ENCODE results near the gene COBL. TPM values are rescaled to one million over a fixed set of nuclear protein-coding genes. Genes with fewer than 3 reads are reported as not detected.

The COBL gene
- total RNA-seq, 4 donors from 2014 or later, result 17.2 to 59.7 (median 31.0) TPM

DNA sequence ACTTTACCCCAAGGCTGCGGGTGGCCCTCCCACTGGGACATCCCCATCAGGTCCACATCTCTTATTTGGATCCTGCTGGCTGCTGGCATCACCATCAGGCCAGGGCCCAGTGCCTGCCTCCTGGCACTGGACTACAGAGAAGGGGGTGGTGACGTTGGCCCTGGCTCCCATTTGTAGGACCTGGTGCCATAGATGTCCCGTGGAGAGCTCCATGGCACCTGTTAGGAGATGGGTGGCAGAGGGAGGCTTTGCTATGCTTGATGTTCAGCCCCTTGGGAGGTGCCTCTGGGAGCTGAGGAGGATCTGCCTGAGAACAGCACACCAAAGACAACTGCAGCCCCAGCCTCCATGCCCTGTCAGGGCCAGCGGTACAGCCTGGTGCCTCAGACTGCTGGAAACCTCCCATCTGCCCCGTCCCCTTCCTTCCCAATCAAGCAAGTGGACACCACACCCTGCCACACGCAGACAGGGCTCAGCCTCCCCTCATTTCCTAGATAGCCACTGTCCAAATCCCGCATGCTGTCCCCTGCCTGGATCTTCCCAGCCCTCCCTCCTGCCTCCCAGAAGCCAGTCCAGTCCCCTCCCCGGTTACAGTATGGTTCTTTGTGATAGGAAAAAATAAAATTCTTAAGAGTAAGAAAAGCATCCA is 303.9 kb downstream of the COBL start:
- Histone ChIP-seq H3K27me3 (no peaks in the 10 kb centered on the region), H3K36me3 (peaks cover 0 to 10% of the 10 kb centered on the region in 2 donors), H3K4me1 (peaks cover 0 to 9% (median 0%) of the 10 kb centered on the region in 3 donors), H3K9me3 (no peaks in the 10 kb centered on the region), H3K27ac (no peak overlapping the region), H3K4me3 (no peak overlapping the region)
- no peak for TF ChIP-seq POLR2AphosphoS5 (IDR thresholded peaks at IDR 0.05)
- TF ChIP-seq CTCF (IDR thresholded peaks at IDR 0.05), result no peak
- 76 to 87% methylated on average over 3 to 4 of the region's 8 CpGs for WGBS, 2 donors (ENCODE audit: low coverage in 1 of 2)
- ATAC-seq, result no peak

DNA sequence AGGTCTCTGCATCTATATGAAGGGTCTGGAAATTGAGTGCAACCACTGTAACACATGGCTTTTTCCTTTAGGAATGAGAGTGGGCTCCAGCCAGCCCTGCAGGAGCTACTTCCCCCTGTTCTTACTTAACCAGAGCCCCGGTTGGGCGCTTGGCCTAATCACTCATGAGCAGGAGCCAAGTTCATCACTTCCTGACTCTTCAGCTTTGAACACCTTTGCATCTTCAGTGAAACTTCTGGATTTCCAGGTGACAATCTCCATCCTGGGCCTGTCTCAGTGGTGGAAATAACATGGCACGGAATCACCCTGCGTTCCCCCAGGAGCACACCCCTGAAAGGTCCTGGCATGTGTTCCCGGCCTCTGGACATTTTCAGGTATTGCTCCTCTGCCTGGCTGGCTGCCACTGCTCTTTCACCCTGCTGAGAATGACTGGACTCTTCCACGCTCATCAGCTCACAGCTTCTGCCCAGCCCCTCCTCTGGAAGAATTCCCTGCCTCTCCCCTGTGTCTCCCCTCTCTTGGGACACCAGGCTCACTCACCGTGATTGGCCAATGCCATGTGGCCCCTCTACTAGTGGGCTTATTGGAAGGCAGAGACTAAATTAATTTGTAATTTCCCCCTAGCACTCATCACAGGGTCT is 304.8 kb downstream of the COBL start:
- Histone ChIP-seq H3K4me3 (no peak overlapping the region), H3K36me3 (peaks cover 0 to 10% of the 10 kb centered on the region in 2 donors), H3K9me3 (no peaks in the 10 kb centered on the region), H3K27me3 (no peaks in the 10 kb centered on the region), H3K27ac (no peak overlapping the region), H3K4me1 (peaks cover 0 to 9% (median 0%) of the 10 kb centered on the region in 3 donors)
- 57% methylated on average over 6 of the region's 7 CpGs; no CpG with 5 or more reads in 1 of the 2 donors for WGBS, 2 donors (ENCODE audit: low coverage in 1 of 2)
- no peak for ATAC-seq
- TF ChIP-seq CTCF (IDR thresholded peaks at IDR 0.05) (no peak), EP300 (IDR thresholded peaks at IDR 0.05) (no peak)

DNA sequence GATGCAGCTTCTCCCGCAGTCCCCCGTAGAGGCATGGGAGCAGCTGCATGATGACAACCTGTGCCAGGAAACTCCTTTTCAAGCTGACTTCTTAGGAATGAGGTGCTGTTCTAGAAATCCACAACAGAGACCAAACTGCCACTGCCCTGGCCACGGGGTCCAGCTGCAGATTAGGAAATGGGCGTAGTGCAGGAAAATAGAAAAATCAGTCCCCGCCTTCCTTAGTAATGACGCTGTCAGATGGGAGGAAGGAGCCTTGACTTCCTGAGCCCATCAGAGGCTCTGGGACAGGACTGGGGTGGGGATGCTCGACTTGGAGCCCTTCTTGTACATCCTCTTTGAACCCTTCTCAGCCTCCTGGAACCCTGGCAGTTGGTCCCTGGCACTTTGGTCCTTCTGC is 306.1 kb downstream of the COBL start:
- H3K36me3 ChIP-seq, result peaks cover 0 to 3% of the 10 kb centered on the region in 2 donors
- no peak overlapping the region for H3K4me3 ChIP-seq
- ATAC-seq, result no peak
- H3K27me3 ChIP-seq, result no peaks in the 10 kb centered on the region
- no peaks in the 10 kb centered on the region for H3K9me3 ChIP-seq
- peaks cover 0 to 9% (median 0%) of the 10 kb centered on the region in 3 donors for H3K4me1 ChIP-seq
- 40 to 70% methylated on average over 1 to 2 of the region's 7 CpGs for WGBS, 2 donors (ENCODE audit: low coverage in 1 of 2)
- no peak for TF ChIP-seq EP300 (IDR thresholded peaks at IDR 0.05)
- no peak for TF ChIP-seq POLR2AphosphoS5 (IDR thresholded peaks at IDR 0.05)
- TF ChIP-seq POLR2A (IDR thresholded peaks at IDR 0.05), result no peak
- TF ChIP-seq CTCF (IDR thresholded peaks at IDR 0.05), result no peak
- no peak overlapping the region for H3K27ac ChIP-seq

DNA sequence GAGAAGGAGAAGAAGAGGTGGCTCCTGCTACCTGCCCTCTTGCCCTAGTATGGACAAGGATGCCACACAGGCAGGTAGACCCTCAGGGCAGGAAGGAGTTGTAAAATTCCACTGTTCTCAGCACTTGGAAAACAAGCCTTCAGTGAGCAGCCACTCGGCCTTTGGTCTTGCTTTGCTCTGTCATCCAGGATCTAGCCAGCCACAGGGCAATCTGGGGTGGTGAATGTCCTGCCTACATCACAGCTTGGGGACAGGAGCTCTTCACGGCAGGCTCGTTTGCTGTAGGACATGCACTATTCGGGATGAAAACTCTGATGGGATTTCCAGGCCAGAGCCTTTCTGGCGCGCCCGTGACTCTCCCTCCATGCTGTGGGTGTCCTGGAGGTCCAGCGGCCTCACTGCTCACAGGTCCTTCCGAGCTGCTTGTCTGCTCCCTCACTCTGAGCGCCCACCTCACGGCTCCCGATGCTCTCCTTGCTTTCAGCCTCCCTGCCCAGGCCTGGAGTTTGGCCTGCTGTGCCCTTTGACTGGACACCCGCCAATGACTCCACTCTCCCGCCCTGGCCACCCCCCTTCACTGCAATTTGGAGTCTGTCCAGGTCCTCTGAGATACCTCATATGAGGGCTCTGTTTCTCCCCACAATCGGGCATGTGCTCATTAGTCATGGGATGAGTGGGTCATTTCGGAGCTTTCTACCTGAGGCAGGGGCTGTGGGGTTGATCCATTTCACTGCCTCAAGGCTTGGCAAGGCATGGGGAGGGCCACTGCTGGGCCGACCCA is 306.7 kb downstream of the COBL start:
- 13 to 60% methylated on average over 4 to 16 of the region's 17 CpGs for WGBS, 2 donors (ENCODE audit: low coverage in 1 of 2)
- no peak for ATAC-seq
- Histone ChIP-seq H3K36me3 (no peaks in the 10 kb centered on the region), H3K27ac (no peak overlapping the region), H3K9me3 (no peaks in the 10 kb centered on the region), H3K4me1 (peaks cover 0 to 9% (median 0%) of the 10 kb centered on the region in 3 donors), H3K27me3 (no peaks in the 10 kb centered on the region), H3K4me3 (no peak overlapping the region)
- TF ChIP-seq EP300 (IDR thresholded peaks at IDR 0.05), result no peak
- no peak for TF ChIP-seq POLR2A (IDR thresholded peaks at IDR 0.05)
- no peak for TF ChIP-seq CTCF (IDR thresholded peaks at IDR 0.05)
- TF ChIP-seq POLR2AphosphoS5 (IDR thresholded peaks at IDR 0.05), result peak; percentile 34
